H1 (cell line): ENCODE data around the gene UCP1. TPM values are rescaled to one million over a fixed set of nuclear protein-coding genes. Genes with fewer than 3 reads are reported as not detected.

Source experiments
- CTCF ChIA-PET: fragments of 300-600 bp; sonication (Branson Sonifier 250); formaldehyde crosslinking; loops from one replicate; lab custom pipeline; 2021; ENCODE audit not compliant: partially characterized antibody; lab: Charles Lee
- POLR2A ChIA-PET: fragments of 300-600 bp; sonication (Branson Sonifier 250); formaldehyde crosslinking; loops from one replicate; lab custom pipeline; 2021; ENCODE audit warnings: inconsistent platforms; ENCODE audit not compliant: partially characterized antibody; lab: Charles Lee
- DNase-seq, 2 experiments: peaks; one replicate each; pipeline versions ENCODE4 v3.0.0 to v3.0.0-alpha.2; 2010 to 2022; ENCODE audit warnings: low spot score in 2 of 2, low read depth in 1 of 2, mixed read lengths in 1 of 2
- FAIRE-seq: peaks from 2 replicates; lab custom pipeline; 2011; peaks lifted over from hg19 to GRCh38; lab: Jason Lieb, UNC
- H2AFZ ChIP-seq: 2 replicates; pipeline ENCODE4 v1.8.1; 2012; ENCODE audit warnings: low read length, inconsistent platforms
- H2AK5ac ChIP-seq: 2 replicates; pipeline ENCODE4 v1.6.1; 2013; ENCODE audit warnings: low read depth, low read length
- H2BK120ac ChIP-seq: replicated peaks from 2 replicates; pipeline ENCODE3; 2013; ENCODE audit warnings: low read depth, low read length, inconsistent platforms
- H2BK12ac ChIP-seq: 2 replicates; pipeline ENCODE4 v1.6.1; 2013; ENCODE audit warnings: low read depth, low read length
- H2BK15ac ChIP-seq: 2 replicates; pipeline ENCODE4 v1.6.1; 2013; ENCODE audit warnings: low read length
- H2BK20ac ChIP-seq: 2 replicates; pipeline ENCODE4 v1.6.1; 2013; ENCODE audit warnings: low read length
- H2BK5ac ChIP-seq: 2 replicates; pipeline ENCODE4 v1.6.1; 2013; ENCODE audit warnings: low read depth, low read length
- H3K14ac ChIP-seq: 2 replicates; pipeline ENCODE4 v1.6.1; 2013; ENCODE audit warnings: inconsistent platforms; ENCODE audit not compliant: insufficient read length
- H3K18ac ChIP-seq: 2 replicates; pipeline ENCODE4 v1.6.1; 2013; ENCODE audit warnings: low read length; ENCODE audit errors: extremely low read depth
- H3K23ac ChIP-seq: 2 replicates; pipeline ENCODE4 v1.6.1; 2013; ENCODE audit warnings: inconsistent platforms; ENCODE audit not compliant: insufficient read length
- H3K23me2 ChIP-seq: 2 replicates; pipeline ENCODE4 v1.6.1; 2013; ENCODE audit warnings: low read depth, low read length
- H3K27ac ChIP-seq: 2 replicates; pipeline ENCODE4 v1.6.1; 2011; ENCODE audit warnings: low read depth, low read length, inconsistent platforms
- H3K27me3 ChIP-seq, 4 experiments: replicated peaks in 1 of 4; 1 replicate in 1 of 4; 2 replicates in 3 of 4; pipeline versions ENCODE4 v1.6.1 to v1.8.1; 2011 to 2013; ENCODE audit warnings: low read length in 3 of 4, mild to moderate bottlenecking in 3 of 4, inconsistent platforms in 2 of 4, mixed read lengths in 2 of 4, moderate library complexity in 1 of 4; ENCODE audit not compliant: control insufficient read depth in 3 of 4, insufficient read depth in 3 of 4; ENCODE audit errors: extremely low read depth in 1 of 4
- H3K36me3 ChIP-seq, 4 experiments: 2 replicates each; pipeline versions ENCODE4 v1.6.1 to v1.8.1; 2011 to 2013; ENCODE audit warnings: mild to moderate bottlenecking in 4 of 4, low read length in 3 of 4, moderate library complexity in 2 of 4, control low read depth in 1 of 4, inconsistent platforms in 1 of 4; ENCODE audit not compliant: insufficient read depth in 4 of 4, control insufficient read depth in 2 of 4
- H3K4ac ChIP-seq: replicated peaks from 2 replicates; pipeline ENCODE3; 2013; ENCODE audit warnings: low read length, low read depth, mixed read lengths, inconsistent platforms; ENCODE audit not compliant: insufficient read length
- H3K4me1 ChIP-seq, 4 experiments: replicated peaks in 1 of 4; 1 replicate in 1 of 4; 2 replicates in 3 of 4; pipeline versions ENCODE4 v1.6.1 to v1.8.1; 2011 to 2013; ENCODE audit warnings: low read length in 3 of 4, inconsistent platforms in 2 of 4, mixed read lengths in 1 of 4; ENCODE audit not compliant: insufficient read depth in 4 of 4, control insufficient read depth in 3 of 4
- H3K4me2 ChIP-seq, 2 experiments: 2 replicates each; pipeline versions ENCODE4 v1.6.1 to v1.8.1; 2011 to 2013; ENCODE audit warnings: low read depth in 2 of 2, low read length in 2 of 2, control low read depth in 1 of 2, inconsistent platforms in 1 of 2, mild to moderate bottlenecking in 1 of 2; ENCODE audit not compliant: insufficient read depth in 1 of 2
- H3K4me3 ChIP-seq, 4 experiments: fragments of 200-600, 300-600 bp in 1 of 4; sonication (generic), shearing (Covaris generic), sonication (Bioruptor Twin) in 1 of 4; 2 replicates each; pipeline versions ENCODE4 v1.5.1 to v1.8.1; 2011 to 2016; ENCODE audit warnings: low read length in 4 of 4, low read depth in 3 of 4, control low read depth in 2 of 4, inconsistent platforms in 2 of 4, mild to moderate bottlenecking in 2 of 4, mixed read lengths in 1 of 4, moderate library complexity in 1 of 4; ENCODE audit not compliant: insufficient read depth in 2 of 4; ENCODE audit errors: extremely low read depth in 1 of 4
- H3K56ac ChIP-seq: replicated peaks from 2 replicates; pipeline ENCODE3; 2013; ENCODE audit warnings: low read depth, mild to moderate bottlenecking, mixed read lengths, low read length, inconsistent platforms; ENCODE audit not compliant: insufficient read length
- H3K79me1 ChIP-seq: 2 replicates; pipeline ENCODE4 v1.6.1; 2013; ENCODE audit warnings: low read depth, low read length, control low read depth
- H3K79me2 ChIP-seq, 2 experiments: 2 replicates each; pipeline versions ENCODE4 v1.6.1 to v1.8.1; 2012 to 2013; ENCODE audit warnings: low read length in 2 of 2, mild to moderate bottlenecking in 2 of 2, inconsistent platforms in 1 of 2; ENCODE audit not compliant: insufficient read depth in 2 of 2, control insufficient read depth in 1 of 2
- H3K9ac ChIP-seq, 4 experiments: replicated peaks in 1 of 4; 1 replicate in 1 of 4; 2 replicates in 3 of 4; pipeline versions ENCODE4 v1.6.1 to v1.8.1; 2011 to 2013; ENCODE audit warnings: low read depth in 3 of 4, low read length in 3 of 4, control low read depth in 2 of 4, mild to moderate bottlenecking in 2 of 4, moderate library complexity in 2 of 4, inconsistent platforms in 1 of 4; ENCODE audit errors: extremely low read depth in 1 of 4
- H3K9me3 ChIP-seq, 2 experiments: 2 replicates each; pipeline versions ENCODE4 v1.6.1 to v1.8.1; 2012 to 2013; ENCODE audit warnings: mild to moderate bottlenecking in 2 of 2, moderate library complexity in 2 of 2, control low read depth in 1 of 2, inconsistent platforms in 1 of 2, low read depth in 1 of 2, low read length in 1 of 2, mixed read lengths in 1 of 2; ENCODE audit not compliant: insufficient read depth in 2 of 2
- H4K20me1 ChIP-seq, 2 experiments: replicated peaks in 1 of 2; 2 replicates each; pipeline versions ENCODE3 to v1.8.1; 2011 to 2013; ENCODE audit warnings: inconsistent platforms in 2 of 2, low read length in 2 of 2, mild to moderate bottlenecking in 1 of 2; ENCODE audit not compliant: insufficient read depth in 2 of 2, control insufficient read depth in 1 of 2
- H4K5ac ChIP-seq: 2 replicates; pipeline ENCODE4 v1.6.1; 2013; ENCODE audit warnings: low read length, low read depth, mixed read lengths, inconsistent platforms; ENCODE audit not compliant: insufficient read length
- H4K8ac ChIP-seq: 2 replicates; pipeline ENCODE4 v1.8.0; 2013; ENCODE audit warnings: mild to moderate bottlenecking, moderate library complexity, low read length, inconsistent platforms; ENCODE audit not compliant: insufficient read depth; ENCODE audit errors: extremely low read depth
- H4K91ac ChIP-seq: replicated peaks from 2 replicates; pipeline ENCODE3; 2013; ENCODE audit warnings: low read length, mixed read lengths, inconsistent platforms; ENCODE audit not compliant: insufficient read length
- FOSL1 ChIP-seq: IDR thresholded peaks from 2 replicates; pipeline ENCODE4 v1.6.1; 2011; ENCODE audit warnings: mild to moderate bottlenecking, low read depth, low read length, moderate library complexity; ENCODE audit not compliant: insufficient read depth
- WGBS, 2 experiments: shearing (Covaris generic) in 1 of 2; methylation state at CpG; one replicate each; pipeline versions ENCODE4 v1.1.6 to v1.1.7; 2013 to 2015; ENCODE audit warnings: low lambda C conversion rate in 2 of 2, mixed read lengths in 2 of 2, inconsistent platforms in 1 of 2, low coverage in 1 of 2, missing lambda C conversion rate in 1 of 2; ENCODE audit not compliant: insufficient replicate concordance in 2 of 2, insufficient coverage in 1 of 2, insufficient read length in 1 of 2; ENCODE audit errors: extremely low coverage in 1 of 2, missing lambda C conversion rate in 1 of 2; 5-methylcytosine and 5-hydroxymethylcytosine counted together
- polyA plus RNA-seq, 7 experiments: library from polyadenylated mRNA; depleted of rRNA in 3 of 7; stranded (reverse) in 5 of 7; unstranded in 2 of 7; fragments of >200 nt in 5 of 7; fragments of 200-250 nt in 2 of 7; gene quantifications; 1 replicate in 5 of 7; 2 replicates in 1 of 7; 4 replicates in 1 of 7; pipeline versions ENCODE4 v1.2.1 to v1.2.3, GENCODE V29; 2011 to 2013; ENCODE audit warnings: missing spikeins in 2 of 7, mixed read lengths in 2 of 7
- total RNA-seq: library from RNA; stranded (reverse); fragmentation: NEBNext Ultra II Directional; extraction: Animal tissue kit (Norgen Biotek cat#: 25700); gene quantifications from 2 replicates; pipeline ENCODE4 v1.2.1, GENCODE V29; 2021

Gene UCP1
- total and polyA plus RNA-seq, 2 of the 8 experiments (the other 6 are each of a cell fraction or from before 2014, with no cell fraction given) = 0.20 to 0.44 TPM

DNA sequence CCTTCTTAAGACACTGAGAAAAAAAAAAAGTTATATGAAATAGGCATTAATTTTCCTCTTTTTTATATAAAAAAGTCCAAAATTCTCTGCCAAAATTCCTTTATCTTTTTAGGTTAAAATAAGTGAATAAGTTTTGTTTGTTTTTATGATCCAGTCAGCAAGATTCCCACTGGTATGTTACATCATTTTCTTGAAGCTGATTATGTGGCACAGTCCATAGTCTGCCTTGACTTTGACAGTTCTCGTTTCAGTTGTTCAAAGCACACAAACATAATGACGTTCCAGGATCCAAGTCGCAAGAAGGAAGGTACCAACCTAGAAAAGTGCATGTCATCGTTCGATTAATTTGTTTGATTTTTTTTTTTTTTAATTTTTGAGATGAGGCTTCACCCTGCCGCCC, 9.1 kb downstream of the UCP1 start:
- H4K91ac ChIP-seq = no peak overlapping the region
- TF ChIP-seq FOSL1 = no peak
- no peaks in the 10 kb centered on the region for H3K27me3 ChIP-seq
- no peak overlapping the region for H2BK120ac ChIP-seq
- FAIRE-seq = no peak
- no peak overlapping the region for H3K4me2 ChIP-seq
- H2AK5ac ChIP-seq = no peak overlapping the region
- H3K36me3 ChIP-seq = no peaks in the 10 kb centered on the region
- H3K4ac ChIP-seq = no peak overlapping the region
- H3K23me2 ChIP-seq = no peaks in the 10 kb centered on the region
- H2BK5ac ChIP-seq = no peak overlapping the region
- H2AFZ ChIP-seq = no peak overlapping the region
- H2BK12ac ChIP-seq = no peak overlapping the region
- no peak overlapping the region for H3K9ac ChIP-seq
- H3K4me1 ChIP-seq = peaks cover 4 to 22% (median 11%) of the 10 kb centered on the region in 4 experiments
- H4K20me1 ChIP-seq = no peaks in the 10 kb centered on the region
- H3K14ac ChIP-seq = no peak overlapping the region
- no peak overlapping the region for H2BK15ac ChIP-seq
- no peaks in the 10 kb centered on the region for H3K79me1 ChIP-seq
- CTCF ChIA-PET = interaction anchor here (0.6 to 1.9 kb wide), 2 partner anchors 200 to 957 kb away, joined by 3 to 4 read pairs; no protein-coding TSS in a partner anchor
- no peaks in the 10 kb centered on the region for H3K79me2 ChIP-seq
- no peak overlapping the region for H4K5ac ChIP-seq
- 92% methylated on average over 5 of the region's 6 CpGs; no CpG with 5 or more reads in 1 of the 2 experiments for WGBS, 2 experiments
- no peak overlapping the region for H2BK20ac ChIP-seq
- no peak overlapping the region for H3K23ac ChIP-seq
- H3K56ac ChIP-seq = no peak overlapping the region
- no peak overlapping the region for H3K18ac ChIP-seq
- H3K4me3 ChIP-seq = no peak overlapping the region
- DNase-seq = no peak
- no peak overlapping the region for H4K8ac ChIP-seq
- H3K27ac ChIP-seq = no peak overlapping the region
- POLR2A ChIA-PET = no interaction called here
- H3K9me3 ChIP-seq = no peaks in the 10 kb centered on the region
